Neural cell (in vitro differentiated cells): Measurements from ENCODE around the gene HDGFL3.

ENCODE experiments used
- CTCF ChIP-seq: fragments of 450-650 bp; IDR thresholded peaks from 2 replicates; pipeline ENCODE4 v1.5.1; 2014; ENCODE audit warnings: antibody characterized with exemption, mild to moderate bottlenecking, moderate library complexity; ENCODE audit not compliant: poor library complexity, severe bottlenecking
- EZH2 ChIP-seq: fragments of 200-600, 300-800 bp; shearing (Covaris generic), sonication (generic); IDR thresholded peaks from 2 replicates; pipeline ENCODE4 v1.6.1; 2014; ENCODE audit warnings: antibody characterized with exemption, low read length, borderline replicate concordance, mild to moderate bottlenecking; ENCODE audit not compliant: insufficient read depth, poor library complexity, severe bottlenecking
- MXI1 ChIP-seq: fragments of 450-650 bp; conservative IDR thresholded peaks from 2 replicates; pipeline ENCODE4 v1.6.1; 2014; ENCODE audit warnings: antibody characterized with exemption, mild to moderate bottlenecking; ENCODE audit not compliant: poor library complexity, severe bottlenecking
- POLR2AphosphoS5 ChIP-seq: IDR thresholded peaks from 2 replicates; pipeline ENCODE4 v1.6.1; 2012
- RAD21 ChIP-seq: fragments of 450-650 bp; conservative IDR thresholded peaks from 2 replicates; pipeline ENCODE4 v1.6.1; 2014; ENCODE audit warnings: antibody characterized with exemption, mild to moderate bottlenecking, moderate library complexity

GRCh38 chr15:83082730-83083386 is 124.8 kb downstream of the HDGFL3 start:
- TF ChIP-seq EZH2 (no peak), POLR2AphosphoS5 (no peak), CTCF (no peak), RAD21 (no peak), MXI1 (no peak)
